Measurements from ENCODE around the gene DNAJC4.

GRCh38 chr11:64267207-64267945, 37.0 kb downstream of the DNAJC4 start:
- TF ChIP-seq CTCF (conservative IDR thresholded peaks at IDR 0.05 in 1 of 2, IDR thresholded peaks at IDR 0.05 in 1 of 2; ENCODE audit: low read depth in 1 of 2, low read length in 2 of 2) (no peak), EZH2 (IDR thresholded peaks at IDR 0.05; ENCODE audit: low read length, missing control alignments) (no peak)

Data from fibroblast of lung (primary cell).